CD14-positive monocyte (primary cell): Measurements from ENCODE around the gene LUZP1. TPM values are rescaled to one million over a fixed set of nuclear protein-coding genes. Genes with fewer than 3 reads are reported as not detected.

Source experiments
- DNase-seq, 3 donors: peaks; one replicate each; pipeline ENCODE4 v3.0.0-alpha.2; 2011 to 2022
- H2AFZ ChIP-seq: 2 replicates; pipeline ENCODE4 v1.6.0; 2012; ENCODE audit warnings: mild to moderate bottlenecking, low read depth, low read length, inconsistent platforms; ENCODE audit not compliant: insufficient read depth, poor library complexity, severe bottlenecking
- H3K27ac ChIP-seq, 2 donors: 1 replicate in 1 of 2; 2 replicates in 1 of 2; pipeline ENCODE4 v1.5.1; 2012 to 2013; ENCODE audit warnings: low read length in 2 of 2, control low read depth in 1 of 2, inconsistent platforms in 1 of 2, low read depth in 1 of 2, mild to moderate bottlenecking in 1 of 2
- H3K27me3 ChIP-seq, 2 donors: one replicate each; pipeline versions ENCODE4 v1.6.0 to v1.6.1; 2011 to 2013; ENCODE audit warnings: low read length in 2 of 2; ENCODE audit not compliant: control insufficient read depth in 2 of 2, insufficient read depth in 2 of 2
- H3K36me3 ChIP-seq, 2 donors: replicated peaks in 1 of 2; 1 replicate in 1 of 2; 2 replicates in 1 of 2; pipeline versions ENCODE4 v1.5.1 to v1.6.1; 2012 to 2013; ENCODE audit warnings: low read length in 2 of 2, control low read depth in 1 of 2, inconsistent platforms in 1 of 2, mild to moderate bottlenecking in 1 of 2; ENCODE audit not compliant: insufficient read depth in 2 of 2, control insufficient read depth in 1 of 2
- H3K4me1 ChIP-seq, 2 donors: 1 replicate in 1 of 2; 2 replicates in 1 of 2; pipeline versions ENCODE4 v1.5.1 to v1.6.1; 2012 to 2013; ENCODE audit warnings: low read length in 2 of 2, control low read depth in 1 of 2, inconsistent platforms in 1 of 2, mild to moderate bottlenecking in 1 of 2, moderate library complexity in 1 of 2; ENCODE audit not compliant: insufficient read depth in 2 of 2, control insufficient read depth in 1 of 2
- H3K4me2 ChIP-seq: replicated peaks from 2 replicates; pipeline ENCODE3; 2012; ENCODE audit warnings: low read length, moderate library complexity, mild to moderate bottlenecking; ENCODE audit not compliant: poor library complexity, severe bottlenecking; ENCODE audit errors: extremely low read depth
- H3K4me3 ChIP-seq, 3 experiments: fragments of 200-600 bp in 1 of 3; sonication (generic) in 1 of 3; replicated peaks in 1 of 3; 1 replicate in 2 of 3; 2 replicates in 1 of 3; pipeline ENCODE4 v1.5.1; 2011 to 2013; ENCODE audit warnings: low read length in 3 of 3, mild to moderate bottlenecking in 3 of 3, control low read depth in 2 of 3, low read depth in 2 of 3, inconsistent platforms in 1 of 3, moderate library complexity in 1 of 3
- H3K79me2 ChIP-seq: 2 replicates; pipeline ENCODE4 v1.6.0; 2012; ENCODE audit warnings: mild to moderate bottlenecking, control low read depth, inconsistent platforms, low read length, moderate library complexity; ENCODE audit not compliant: insufficient read depth
- H3K9ac ChIP-seq: 2 replicates; pipeline ENCODE4 v1.6.0; 2017; ENCODE audit warnings: low read length, mild to moderate bottlenecking; ENCODE audit not compliant: insufficient read depth, poor library complexity, severe bottlenecking
- H3K9me3 ChIP-seq, 2 donors: replicated peaks in 1 of 2; 1 replicate in 1 of 2; 2 replicates in 1 of 2; pipeline versions ENCODE4 v1.5.1 to v1.6.1; 2012 to 2013; ENCODE audit warnings: low read length in 2 of 2, control low read depth in 1 of 2; ENCODE audit not compliant: control insufficient read depth in 1 of 2, insufficient read depth in 1 of 2
- H4K20me1 ChIP-seq: 2 replicates; pipeline ENCODE4 v1.6.0; 2012; ENCODE audit warnings: mild to moderate bottlenecking, low read length, control low read depth, moderate library complexity; ENCODE audit not compliant: insufficient read depth
- H3K27ac Mint-ChIP-seq, 7 donors: one replicate each; pipeline ENCODE4 v1.8.0; 2020; ENCODE audit warnings: mild to moderate bottlenecking in 7 of 7, mixed read lengths in 7 of 7, moderate library complexity in 6 of 7, inconsistent platforms in 2 of 7
- H3K27me3 Mint-ChIP-seq, 3 donors: one replicate each; pipeline ENCODE4 v1.8.0; 2021 to 2022; ENCODE audit warnings: low read depth in 3 of 3, mild to moderate bottlenecking in 3 of 3, mixed read lengths in 3 of 3, moderate library complexity in 3 of 3, inconsistent platforms in 1 of 3
- H3K36me3 Mint-ChIP-seq, 2 donors: one replicate each; pipeline ENCODE4 v1.8.0; 2020; ENCODE audit warnings: mixed read lengths in 2 of 2, inconsistent platforms in 1 of 2, mild to moderate bottlenecking in 1 of 2
- H3K4me1 Mint-ChIP-seq: one replicate; pipeline ENCODE4 v1.8.0; 2020; ENCODE audit warnings: mild to moderate bottlenecking, mixed read lengths
- H3K4me3 Mint-ChIP-seq, 2 donors: one replicate each; pipeline ENCODE4 v1.8.0; 2020; ENCODE audit warnings: mild to moderate bottlenecking in 2 of 2, mixed read lengths in 2 of 2, moderate library complexity in 1 of 2
- H3K9me3 Mint-ChIP-seq, 7 donors: one replicate each; pipeline ENCODE4 v1.8.0; 2020 to 2022; ENCODE audit warnings: mixed read lengths in 7 of 7, mild to moderate bottlenecking in 6 of 7, moderate library complexity in 6 of 7, inconsistent platforms in 2 of 7
- CTCF ChIP-seq: fragments of 200-600 bp; IDR thresholded peaks from one replicate; pipeline ENCODE4 v1.8.0; 2022; ENCODE audit warnings: antibody characterized with exemption, mild to moderate bottlenecking
- WGBS: methylation state at CpG from one replicate; pipeline ENCODE4 v1.1.5; 2013; ENCODE audit warnings: missing lambda C conversion rate; ENCODE audit not compliant: insufficient coverage; 5-methylcytosine and 5-hydroxymethylcytosine counted together
- intact Hi-C, 2 donors: fragments of 100-400 bp; cut with micrococcal nuclease; formaldehyde crosslinking; loops; one replicate each; pipeline versions ENCODE4 v1.15.0 to v1.15.1; 2023
- polyA plus RNA-seq, 3 donors: library from polyadenylated mRNA; depleted of rRNA in 1 of 3; unstranded in 2 of 3; stranded (reverse) in 1 of 3; fragments of 300-500 nt in 2 of 3; fragments of >200 nt in 1 of 3; fragmentation: Illumina TruSeq in 2 of 3; gene quantifications; 1 replicate in 2 of 3; 2 replicates in 1 of 3; pipeline ENCODE4 v1.2.3, GENCODE V29; 2012 to 2021

Gene LUZP1
- polyA plus RNA-seq, 3 donors, result 4.4 to 8.7 (median 5.8) TPM

DNA sequence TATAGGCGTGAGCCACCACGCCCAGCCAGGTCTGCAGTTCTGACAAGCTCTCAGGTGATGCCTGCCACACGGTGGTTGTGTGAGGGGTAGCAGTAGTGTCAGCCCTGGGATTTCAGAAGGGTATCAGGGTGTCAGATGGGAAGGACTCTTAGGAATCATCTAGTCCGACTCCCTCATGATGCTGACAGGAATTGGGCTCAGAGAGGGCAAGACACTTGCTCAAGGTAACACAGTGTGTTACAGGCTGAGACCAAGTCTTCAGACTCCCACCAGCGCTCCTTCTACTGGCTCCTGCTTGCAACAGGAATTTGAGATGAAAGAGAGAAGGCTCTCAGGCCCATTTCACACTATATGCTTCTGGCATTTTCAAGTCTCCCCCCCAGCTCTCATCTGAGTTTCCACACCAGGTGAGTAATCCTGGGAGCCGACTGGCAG is 41.7 kb upstream of the LUZP1 start:
- Histone ChIP-seq H3K9ac (no peak overlapping the region), H3K27ac (no peak overlapping the region)
- H3K4me1 Mint-ChIP-seq, result no peaks in the 10 kb centered on the region

DNA sequence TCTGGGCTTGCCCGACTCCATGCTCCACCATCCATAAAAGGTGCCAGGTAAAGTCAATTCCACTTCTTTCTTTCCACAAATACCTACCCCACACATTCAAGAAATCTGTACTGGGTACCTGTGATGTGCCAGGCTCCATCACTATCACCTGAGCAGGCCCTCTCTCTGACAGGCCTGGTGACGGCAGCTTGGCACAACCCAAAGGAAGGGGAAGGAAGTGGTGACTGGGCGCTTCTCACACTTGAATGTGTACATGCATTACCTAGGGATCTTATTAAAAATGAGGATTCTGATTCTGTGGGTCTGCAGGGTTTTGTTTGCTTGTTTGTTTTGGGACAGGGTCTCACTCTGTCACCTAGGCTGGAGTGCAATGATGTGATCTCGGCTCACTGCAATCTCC is 41.1 kb upstream of the LUZP1 start:
- DNase-seq, result no peak
- H3K4me1 ChIP-seq, result no peaks in the 10 kb centered on the region
- Mint-ChIP-seq H3K27me3 (peaks cover 17 to 23% (median 20%) of the 10 kb centered on the region in 3 donors), H3K4me1 (no peaks in the 10 kb centered on the region), H3K4me3 (no peak overlapping the region), H3K9me3 (no peaks in the 10 kb centered on the region), H3K36me3 (no peaks in the 10 kb centered on the region), H3K27ac (no peak overlapping the region)
- H3K9me3 ChIP-seq, result no peaks in the 10 kb centered on the region
- H2AFZ ChIP-seq, result no peak overlapping the region
- peaks cover 0 to 7% of the 10 kb centered on the region in 2 donors for H3K27me3 ChIP-seq
- intact Hi-C loops, result no loop called here
- H3K4me2 ChIP-seq, result no peak overlapping the region
- no peaks in the 10 kb centered on the region for H3K36me3 ChIP-seq
- no peaks in the 10 kb centered on the region for H3K79me2 ChIP-seq
- no peaks in the 10 kb centered on the region for H4K20me1 ChIP-seq
- no peak overlapping the region for H3K27ac ChIP-seq
- TF ChIP-seq CTCF, result no peak
- WGBS, result 25% methylated on average over 2 of the region's 4 CpGs
- H3K9ac ChIP-seq, result no peak overlapping the region
- no peak overlapping the region for H3K4me3 ChIP-seq

More for the DNA sequence above, 41.7 kb upstream of the LUZP1 start:
- no peaks in the 10 kb centered on the region for H3K9me3 Mint-ChIP-seq
- Histone ChIP-seq H3K36me3 (no peaks in the 10 kb centered on the region), H3K79me2 (no peaks in the 10 kb centered on the region), H2AFZ (no peak overlapping the region), H3K4me3 (no peak overlapping the region), H3K4me2 (no peak overlapping the region), H3K4me1 (no peaks in the 10 kb centered on the region), H4K20me1 (no peaks in the 10 kb centered on the region), H3K27me3 (peaks cover 0 to 9% of the 10 kb centered on the region in 2 donors), H3K9me3 (no peaks in the 10 kb centered on the region)
- no peak overlapping the region for H3K4me3 Mint-ChIP-seq
- DNase-seq, result no peak
- no peak for TF ChIP-seq CTCF
- H3K27me3 Mint-ChIP-seq, result peaks cover 22 to 28% (median 26%) of the 10 kb centered on the region in 3 donors
- H3K27ac Mint-ChIP-seq, result no peak overlapping the region
- 57% methylated on average over 3 of the region's 6 CpGs for WGBS
- intact Hi-C loops, result no loop called here
- no peaks in the 10 kb centered on the region for H3K36me3 Mint-ChIP-seq
